ENCODE data around the gene PPIP5K2.
A peak's percentile ranks its signal among the peaks of the same experiment; 100 is the strongest.
"Not testable (repeated sequence)": the region's sequence is repeated elsewhere in the genome, so short reads cannot be mapped to it uniquely, and the experiment has no call there.

PPIP5K2 gene

GRCh38 chr5:103119765-103120606 lies at the start of gene PPIP5K2, which contains the start of gene GIN1:
Gene PPIP5K2, plus strand, starts transcription at chr5:103120301. Its CDS starts 9,289 bp downstream, at chr5:103129590.
Gene GIN1, minus strand, starts transcription at chr5:103120138. Its CDS starts 11,431 bp downstream, at chr5:103108707.
- DNase-seq (ENCODE audit: low spot score) = peak; percentile 96

DNA sequence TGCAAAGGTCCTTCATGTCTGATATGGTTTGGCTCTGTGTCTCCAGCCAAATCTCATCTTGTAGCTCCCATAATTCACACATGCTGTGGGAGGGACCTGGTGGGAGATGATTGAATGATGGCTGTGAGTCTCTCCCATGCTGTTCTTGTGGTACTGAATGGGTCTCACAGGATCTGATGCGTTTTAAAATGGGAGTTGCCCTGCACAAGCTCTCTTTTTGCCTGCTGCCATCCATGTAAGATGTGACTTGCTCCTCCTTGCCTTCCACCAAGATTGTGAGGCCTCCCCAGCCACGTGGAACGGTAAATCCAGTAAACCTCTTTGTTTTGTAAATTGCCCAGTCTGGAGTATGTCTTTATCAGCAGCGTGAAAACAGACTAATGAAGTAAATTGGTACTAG lies 46.6 kb upstream of the PPIP5K2 start:
- DNase-seq (ENCODE audit: low spot score) = not testable (repeated sequence)

- DNase-seq (ENCODE audit: low spot score) = no peak
Observed at GRCh38 chr5:103075442-103075841, 44.7 kb upstream of the PPIP5K2 start.

GRCh38 chr5:103079796-103080195 lies 40.3 kb upstream of the PPIP5K2 start:
- DNase-seq (ENCODE audit: low spot score) = no peak

DNA sequence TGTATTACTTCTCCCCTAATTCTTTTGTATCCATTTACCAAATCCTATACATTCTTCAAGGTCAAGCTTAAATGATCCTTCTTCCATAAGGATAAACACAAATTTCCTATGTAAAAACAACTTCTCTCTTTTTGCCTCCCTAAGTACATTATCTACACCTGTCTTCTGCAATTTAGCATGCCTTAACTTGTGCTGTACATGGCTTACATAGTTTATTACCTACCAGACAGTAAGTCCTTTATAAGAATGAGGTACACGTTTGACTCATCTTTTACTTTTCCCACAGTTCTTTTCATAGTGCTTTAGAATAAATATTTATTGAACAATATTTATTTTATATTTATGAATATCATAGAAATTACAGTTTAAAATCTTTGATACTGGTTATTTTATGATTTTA lies 33.6 kb upstream of the PPIP5K2 start:
- DNase-seq (ENCODE audit: low spot score) = no peak

DNA sequence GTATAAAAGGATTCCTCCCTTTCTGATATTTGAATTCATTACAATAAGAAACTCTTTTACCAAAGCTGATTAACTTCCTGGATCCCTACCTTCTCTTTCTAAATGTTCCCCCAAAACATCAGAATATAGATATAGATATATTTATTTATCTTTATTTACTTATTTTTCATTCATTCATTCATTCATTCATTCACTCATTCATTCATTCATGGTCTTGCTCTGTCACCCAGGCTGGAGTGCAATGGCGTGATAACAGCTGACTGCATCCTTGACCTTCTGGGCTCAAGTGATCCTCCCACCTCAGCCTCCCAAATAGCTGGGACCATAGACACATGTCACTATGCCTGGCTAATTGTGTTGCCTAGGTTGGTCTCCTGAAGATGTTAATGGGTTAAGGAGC lies 30.8 kb upstream of the PPIP5K2 start:
- no peak for DNase-seq (ENCODE audit: low spot score)

- DNase-seq (ENCODE audit: low spot score) = no peak
Observed at GRCh38 chr5:103090791-103091190, 29.3 kb upstream of the PPIP5K2 start.

DNA sequence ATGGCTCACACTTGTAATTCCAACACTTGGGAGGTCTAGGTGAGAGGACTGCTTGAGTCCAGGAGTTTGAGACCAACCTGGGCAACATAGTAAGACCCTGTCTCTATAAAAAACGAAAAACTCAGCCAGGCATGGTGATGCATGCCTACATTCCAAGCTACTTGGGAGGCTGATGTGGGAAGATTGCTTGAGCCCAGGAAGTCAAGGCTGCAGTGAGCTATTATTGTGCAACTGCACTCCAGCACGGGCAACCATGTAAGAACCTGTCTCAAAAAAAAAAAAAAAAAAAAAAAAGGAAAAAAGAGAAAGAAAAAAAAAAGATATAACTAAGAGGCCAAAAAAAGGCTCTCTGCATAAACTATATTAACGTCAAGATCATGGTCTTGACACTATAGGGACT lies 27.4 kb upstream of the PPIP5K2 start:
- DNase-seq (ENCODE audit: low spot score) = no peak

DNA sequence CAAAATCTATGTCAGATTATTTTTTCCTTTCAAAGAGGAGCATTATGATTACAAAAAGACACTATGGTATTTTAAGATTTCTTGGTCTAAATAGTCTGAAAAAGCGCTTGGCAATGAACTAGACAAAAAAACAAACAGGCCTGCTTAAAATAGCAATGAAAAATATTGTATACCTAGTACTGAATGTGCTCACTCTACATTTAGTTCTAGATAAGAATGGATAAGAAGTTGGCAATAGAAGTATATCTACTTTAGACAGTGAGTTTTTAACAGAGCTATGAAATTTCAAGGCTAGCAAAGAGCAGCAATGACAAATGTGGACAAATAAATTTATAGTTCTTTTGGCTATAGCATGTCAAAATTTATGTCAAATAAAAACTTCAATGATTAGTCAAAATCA lies 26.4 kb upstream of the PPIP5K2 start:
- no peak for DNase-seq (ENCODE audit: low spot score)

- no peak for DNase-seq (ENCODE audit: low spot score)
Observed at GRCh38 chr5:103094737-103095136, 25.4 kb upstream of the PPIP5K2 start.

GRCh38 chr5:103098993-103099392 lies 21.1 kb upstream of the PPIP5K2 start:
- no peak for DNase-seq (ENCODE audit: low spot score)

DNA sequence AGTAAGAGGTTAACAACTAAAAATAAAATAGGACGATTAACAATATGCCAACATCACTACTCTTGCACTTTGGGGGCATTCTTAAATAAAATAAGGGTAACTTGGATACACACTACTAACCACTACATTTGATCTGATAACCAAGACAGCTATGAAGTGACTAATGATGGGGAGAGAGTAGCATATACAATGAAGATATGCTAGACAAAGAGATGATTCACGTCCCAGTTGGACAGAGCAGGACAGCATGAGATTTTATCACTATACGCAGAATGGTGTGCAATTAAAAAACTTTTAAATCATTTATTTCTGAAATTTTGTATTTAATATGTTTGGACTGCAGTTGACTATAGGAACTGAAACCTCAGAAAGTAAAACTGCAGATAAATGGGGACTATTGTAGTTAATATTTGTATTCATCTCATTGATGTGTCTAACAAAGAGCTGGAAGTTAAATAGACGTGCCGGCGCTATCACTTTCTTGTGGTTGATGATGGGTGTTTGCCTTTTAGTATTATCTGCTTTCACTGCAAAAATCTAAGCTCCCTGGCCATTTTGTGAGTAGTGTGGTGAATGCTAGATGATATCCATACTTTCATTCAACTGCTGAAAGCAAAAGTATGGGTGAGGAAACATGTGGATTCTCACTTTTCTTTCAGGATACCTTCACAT lies 18.9 kb upstream of the PPIP5K2 start:
- DNase-seq (ENCODE audit: low spot score) = no peak

- no peak for DNase-seq (ENCODE audit: low spot score)
Observed at GRCh38 chr5:103102234-103102633, 17.9 kb upstream of the PPIP5K2 start.

DNA sequence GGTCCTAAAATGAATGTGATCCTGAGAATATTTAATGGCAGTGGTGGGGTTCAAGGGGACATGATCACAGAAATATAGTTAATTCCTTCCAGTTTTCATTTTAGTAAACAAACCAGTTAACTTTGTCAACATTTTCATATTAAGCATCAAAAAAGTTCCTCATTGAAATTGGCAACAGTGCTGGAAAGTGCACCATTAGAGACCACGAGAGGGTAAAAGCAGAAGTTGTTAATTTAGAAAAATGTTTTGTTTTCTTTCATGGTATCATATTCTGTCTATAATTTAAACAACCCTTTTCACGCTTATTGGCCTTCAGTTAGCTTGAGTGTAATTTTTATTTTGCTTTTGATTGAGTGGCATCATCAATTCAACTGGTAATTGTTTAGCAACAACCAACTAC lies 12.0 kb upstream of the PPIP5K2 start:
- no peak for DNase-seq (ENCODE audit: low spot score)

DNA sequence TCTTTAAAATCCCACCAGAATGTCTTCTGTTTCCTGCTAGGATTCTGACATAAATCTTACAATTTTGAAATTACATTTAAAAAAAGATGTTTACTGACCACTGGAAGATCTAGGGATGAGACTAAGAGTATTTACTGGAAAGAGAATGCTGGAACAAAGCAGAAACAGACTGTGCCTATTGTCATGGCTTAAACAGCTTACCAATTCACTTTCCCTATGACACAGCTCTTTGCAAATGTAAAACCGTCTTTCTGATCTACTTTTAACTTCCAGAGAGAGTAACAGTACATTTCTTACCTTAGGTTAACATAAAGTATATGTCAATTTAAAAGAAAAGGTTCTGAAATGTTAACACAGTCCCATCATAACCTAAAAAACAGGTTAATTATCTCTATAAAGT lies 10.8 kb upstream of the PPIP5K2 start:
- no peak for DNase-seq (ENCODE audit: low spot score)

GRCh38 chr5:103110403-103110802 lies 9.7 kb upstream of the PPIP5K2 start:
- no peak for DNase-seq (ENCODE audit: low spot score)

DNA sequence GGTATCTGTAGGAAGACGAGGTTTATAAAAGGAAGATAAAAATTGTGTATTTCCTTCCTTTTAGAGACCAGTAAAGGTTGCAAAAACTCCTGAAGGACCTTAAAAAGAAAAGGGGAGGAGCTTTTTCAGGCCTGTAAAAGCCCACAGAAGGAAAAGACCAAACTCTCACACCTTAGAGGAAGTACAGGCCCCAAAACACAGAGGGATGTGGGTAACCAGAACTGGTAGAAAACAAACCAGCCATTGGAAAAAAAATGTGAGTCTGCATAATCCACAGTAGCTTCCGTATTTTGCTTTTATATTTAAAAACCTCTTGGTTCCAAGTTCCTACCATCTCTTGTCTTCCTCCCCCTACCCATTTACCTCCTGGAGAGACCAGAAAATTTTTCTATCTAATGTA lies 8.6 kb upstream of the PPIP5K2 start:
- no peak for DNase-seq (ENCODE audit: low spot score)

DNA sequence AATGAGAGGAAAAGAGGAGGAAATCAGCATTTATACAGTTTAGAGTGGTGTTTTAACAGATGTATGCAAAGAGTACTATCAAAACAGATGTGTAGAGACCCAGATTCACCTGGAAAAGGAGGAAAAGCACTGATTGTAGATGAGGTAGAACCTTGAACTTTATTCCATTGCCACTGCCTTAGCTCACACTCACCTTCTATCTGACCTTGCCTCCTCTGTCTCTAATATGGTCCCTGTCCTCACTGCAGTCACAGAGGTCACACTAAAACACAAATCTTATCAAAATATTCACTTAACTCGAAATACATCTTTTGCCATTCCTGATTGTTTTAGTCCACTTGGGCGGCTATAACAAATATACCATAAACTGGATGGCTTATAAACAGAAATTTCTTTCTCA lies 7.2 kb upstream of the PPIP5K2 start:
- DNase-seq (ENCODE audit: low spot score) = no peak

GRCh38 chr5:103114440-103114839 lies 5.7 kb upstream of the PPIP5K2 start:
- DNase-seq (ENCODE audit: low spot score) = no peak

GRCh38 chr5:103117471-103117991 lies 2.6 kb upstream of the PPIP5K2 start:
- DNase-seq (ENCODE audit: low spot score) = no peak

DNA sequence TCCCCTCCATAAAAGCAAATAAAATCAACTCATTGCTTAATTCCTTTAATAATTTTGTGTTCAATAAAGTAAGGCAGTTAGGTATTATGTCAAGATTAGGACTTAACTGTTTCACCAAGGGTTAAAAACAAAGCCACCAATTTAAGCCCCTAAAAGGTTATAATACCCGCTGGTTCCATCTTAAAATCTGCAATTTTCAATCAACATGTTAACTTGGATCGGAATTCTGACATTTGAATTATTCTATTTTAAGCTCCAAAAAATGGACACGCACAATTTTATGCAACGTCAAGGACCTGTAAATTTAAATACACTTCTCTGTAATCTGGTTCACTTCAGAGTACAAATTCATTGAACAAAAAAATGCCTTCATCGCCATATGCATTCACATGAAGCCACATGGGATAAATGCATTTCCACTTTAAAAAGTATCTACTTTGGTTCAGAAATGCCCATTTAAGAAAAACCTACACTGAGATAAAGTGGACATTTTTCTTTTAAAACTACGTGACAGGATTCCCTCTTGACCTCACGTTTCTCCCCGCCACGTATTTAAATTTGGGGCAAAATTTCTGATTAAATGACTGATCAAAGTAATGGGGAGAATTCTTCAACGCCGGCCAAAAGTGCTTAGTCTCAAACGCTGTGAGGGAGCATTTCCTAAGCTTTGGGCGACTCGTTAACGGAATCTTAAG lies 884 bp upstream of the PPIP5K2 start:
- no peak for DNase-seq (ENCODE audit: low spot score)

DNA sequence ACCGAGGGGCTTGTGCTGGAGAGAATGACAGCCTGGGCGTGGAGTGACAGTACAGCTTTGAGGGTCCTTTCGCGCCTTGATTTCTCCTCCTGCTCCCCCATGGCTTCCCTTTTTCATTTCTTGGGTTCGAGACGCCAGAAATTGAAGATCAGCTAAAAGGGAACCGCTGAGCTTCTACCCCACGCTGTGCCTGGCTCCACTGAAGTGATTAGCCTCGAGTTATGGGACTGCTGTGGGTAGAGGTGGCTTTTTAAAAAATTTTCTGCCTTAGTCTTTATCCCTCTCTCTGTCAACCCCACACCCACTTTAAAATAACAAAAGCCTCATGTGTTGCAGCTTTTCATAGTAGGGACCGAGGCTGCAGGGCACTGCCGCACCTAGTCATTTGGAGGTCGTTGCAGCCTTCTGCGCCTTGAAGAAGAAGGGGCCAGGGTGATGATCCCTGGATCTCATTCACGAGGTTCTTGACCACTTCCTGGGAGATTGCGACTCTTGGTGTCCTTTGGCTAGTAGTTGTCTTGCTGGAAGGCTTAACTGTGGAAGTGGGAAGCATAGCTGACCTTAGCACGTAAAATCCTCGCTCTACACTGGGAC lies 603 bp downstream of the PPIP5K2 start:
- peak; percentile 10 for DNase-seq (ENCODE audit: low spot score)
